Activated T-cell treated with anti-CD3 and anti-CD28 coated beads, Interleukin-2, amount 50 U/mL, for 24 hours (primary cell): ENCODE data around the gene ZCCHC2.

Experiments used
- DNase-seq: peaks from one replicate; pipeline ENCODE4 v3.0.0-alpha.2; 2020
- H3K27ac Mint-ChIP-seq: 2 replicates; pipeline ENCODE4 v1.8.0; 2020; ENCODE audit warnings: mild to moderate bottlenecking, mixed read lengths
- H3K27me3 Mint-ChIP-seq: 2 replicates; pipeline ENCODE4 v1.8.0; 2020; ENCODE audit warnings: mixed read lengths
- H3K36me3 Mint-ChIP-seq: 2 replicates; pipeline ENCODE4 v1.8.0; 2020; ENCODE audit warnings: low read depth, mixed read lengths
- H3K4me1 Mint-ChIP-seq: 2 replicates; pipeline ENCODE4 v1.8.0; 2020; ENCODE audit warnings: low read depth, mixed read lengths
- H3K4me3 Mint-ChIP-seq: 2 replicates; pipeline ENCODE4 v1.8.0; 2020; ENCODE audit warnings: mild to moderate bottlenecking, moderate library complexity, mixed read lengths
- H3K9me3 Mint-ChIP-seq: 2 replicates; pipeline ENCODE4 v1.8.0; 2020; ENCODE audit warnings: mixed read lengths

Gene ZCCHC2

DNA sequence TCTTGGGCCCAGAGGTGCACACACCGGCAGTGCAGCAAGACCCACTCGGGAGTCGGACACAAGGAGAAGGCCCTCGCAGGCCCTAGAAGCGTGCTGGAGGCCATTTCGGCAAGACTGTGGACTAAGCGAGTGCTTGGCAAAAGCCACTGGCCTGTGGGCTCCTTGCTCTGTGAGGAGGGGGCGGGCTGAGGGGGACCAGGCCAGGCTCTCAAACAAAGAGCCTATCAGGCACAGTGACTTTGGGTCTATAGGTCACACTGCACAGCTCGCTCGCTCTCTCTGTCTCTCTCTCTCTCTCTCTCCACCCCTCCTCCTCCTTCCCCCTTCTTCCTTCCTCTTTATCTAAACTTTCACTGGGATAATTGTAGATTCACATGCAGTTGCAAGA lies 23.6 kb upstream of the ZCCHC2 start:
- DNase-seq: no peak
- Mint-ChIP-seq H3K4me3 (no peak overlapping the region), H3K27me3 (no peaks in the 10 kb centered on the region), H3K36me3 (no peaks in the 10 kb centered on the region), H3K4me1 (no peaks in the 10 kb centered on the region), H3K27ac (no peak overlapping the region), H3K9me3 (no peaks in the 10 kb centered on the region)

DNA sequence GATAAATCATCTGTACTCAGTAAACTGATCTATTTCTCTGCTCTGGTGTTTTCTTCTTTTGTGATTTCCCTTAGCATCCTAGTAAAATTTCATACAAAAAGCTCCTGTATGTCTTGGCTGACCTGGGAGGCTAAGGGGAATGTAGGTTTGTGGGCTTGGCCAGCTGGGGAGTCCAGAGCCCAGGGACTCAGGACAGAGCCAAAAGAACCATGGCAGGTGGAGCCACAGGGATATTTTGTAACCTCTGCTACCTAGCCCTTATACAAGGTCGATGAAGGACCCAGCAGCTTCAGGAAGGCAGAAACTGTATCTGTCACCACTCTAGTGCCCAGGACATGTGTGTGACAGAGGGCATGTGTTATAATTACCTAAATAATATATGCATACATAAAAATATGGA lies 22.7 kb upstream of the ZCCHC2 start:
- no peaks in the 10 kb centered on the region for H3K9me3 Mint-ChIP-seq
- H3K36me3 Mint-ChIP-seq: no peaks in the 10 kb centered on the region
- H3K4me3 Mint-ChIP-seq: no peak overlapping the region
- no peak overlapping the region for H3K27ac Mint-ChIP-seq
- H3K4me1 Mint-ChIP-seq: peaks cover 5% of the 10 kb centered on the region
- H3K27me3 Mint-ChIP-seq: no peaks in the 10 kb centered on the region
- no peak for DNase-seq

DNA sequence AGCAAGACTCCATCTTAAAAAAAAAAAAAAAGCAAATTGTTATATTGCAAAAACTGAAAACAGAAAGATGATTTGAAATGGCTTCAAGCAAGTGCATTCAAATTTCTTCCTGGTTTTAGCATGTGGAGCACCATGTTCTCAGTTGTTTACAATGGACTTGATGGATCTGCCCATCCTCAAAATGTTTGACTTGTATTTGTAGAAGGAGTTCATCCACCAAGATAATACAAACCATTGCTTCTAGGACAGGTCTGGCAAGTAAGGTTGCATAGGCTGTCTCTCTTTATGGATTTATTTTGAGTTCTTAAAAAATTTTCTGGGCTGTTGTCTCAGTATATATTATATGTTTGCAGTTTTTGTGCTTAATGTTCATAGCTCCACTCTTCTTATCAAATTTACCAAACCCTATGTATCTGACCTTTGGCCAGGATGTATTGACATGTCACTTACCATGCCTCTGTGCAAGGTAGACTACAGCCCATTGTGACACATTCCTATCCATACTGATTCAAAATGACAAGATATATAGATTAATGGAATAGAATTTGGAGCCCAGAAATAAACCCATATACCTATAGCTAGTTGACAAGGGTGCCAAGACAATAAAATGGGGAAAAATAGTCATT lies 21.7 kb upstream of the ZCCHC2 start:
- no peaks in the 10 kb centered on the region for H3K9me3 Mint-ChIP-seq
- DNase-seq: no peak
- H3K4me1 Mint-ChIP-seq: peaks cover 13% of the 10 kb centered on the region
- no peak overlapping the region for H3K4me3 Mint-ChIP-seq
- H3K36me3 Mint-ChIP-seq: no peaks in the 10 kb centered on the region
- no peak overlapping the region for H3K27ac Mint-ChIP-seq
- no peaks in the 10 kb centered on the region for H3K27me3 Mint-ChIP-seq

DNA sequence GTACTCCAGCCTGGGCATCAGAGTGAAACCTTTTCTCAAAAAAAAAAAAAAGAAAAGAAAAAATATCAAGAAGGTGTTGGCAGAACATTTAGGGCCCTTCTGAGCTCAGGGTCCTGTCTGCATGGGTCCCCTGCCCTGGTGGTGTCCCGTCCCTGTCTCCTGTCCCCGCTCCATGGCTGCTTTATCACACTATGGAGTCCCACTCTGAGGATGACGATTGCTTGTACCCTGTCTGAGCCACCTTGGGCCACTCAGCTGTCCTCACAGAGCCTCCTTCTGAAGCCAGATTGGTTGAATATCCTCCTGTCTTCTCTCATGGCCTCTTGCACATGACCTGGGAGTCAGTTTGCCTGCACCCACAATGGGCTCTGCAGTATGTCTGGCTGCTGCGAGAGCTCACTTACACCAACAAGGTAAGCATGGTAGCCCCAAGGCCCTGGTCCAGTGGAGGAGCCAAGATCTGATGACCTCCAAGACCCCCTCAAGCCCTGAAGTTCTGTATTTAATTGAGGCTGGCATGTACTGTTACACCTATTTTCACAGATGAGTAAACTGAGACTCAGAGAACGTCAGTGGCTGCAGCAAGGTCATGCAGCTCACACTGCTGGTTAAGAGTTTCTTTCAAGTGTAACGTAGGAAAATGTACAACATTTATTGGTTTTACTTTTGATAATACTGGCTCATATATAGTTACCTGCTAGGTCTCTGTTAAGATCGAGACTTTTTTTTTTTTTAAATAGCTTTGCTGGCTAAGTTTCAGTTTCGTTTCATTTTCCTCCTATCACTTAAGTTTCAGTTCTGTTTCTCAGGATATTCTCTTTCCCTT lies 16.9 kb upstream of the ZCCHC2 start:
- H3K4me3 Mint-ChIP-seq: peak overlapping the region; percentile 64
- H3K27me3 Mint-ChIP-seq: no peaks in the 10 kb centered on the region
- peak; percentile 71 for DNase-seq
- peak overlapping the region; percentile 98 for H3K27ac Mint-ChIP-seq
- no peaks in the 10 kb centered on the region for H3K36me3 Mint-ChIP-seq
- H3K4me1 Mint-ChIP-seq: peaks cover 25% of the 10 kb centered on the region
- peaks cover 3% of the 10 kb centered on the region for H3K9me3 Mint-ChIP-seq

DNA sequence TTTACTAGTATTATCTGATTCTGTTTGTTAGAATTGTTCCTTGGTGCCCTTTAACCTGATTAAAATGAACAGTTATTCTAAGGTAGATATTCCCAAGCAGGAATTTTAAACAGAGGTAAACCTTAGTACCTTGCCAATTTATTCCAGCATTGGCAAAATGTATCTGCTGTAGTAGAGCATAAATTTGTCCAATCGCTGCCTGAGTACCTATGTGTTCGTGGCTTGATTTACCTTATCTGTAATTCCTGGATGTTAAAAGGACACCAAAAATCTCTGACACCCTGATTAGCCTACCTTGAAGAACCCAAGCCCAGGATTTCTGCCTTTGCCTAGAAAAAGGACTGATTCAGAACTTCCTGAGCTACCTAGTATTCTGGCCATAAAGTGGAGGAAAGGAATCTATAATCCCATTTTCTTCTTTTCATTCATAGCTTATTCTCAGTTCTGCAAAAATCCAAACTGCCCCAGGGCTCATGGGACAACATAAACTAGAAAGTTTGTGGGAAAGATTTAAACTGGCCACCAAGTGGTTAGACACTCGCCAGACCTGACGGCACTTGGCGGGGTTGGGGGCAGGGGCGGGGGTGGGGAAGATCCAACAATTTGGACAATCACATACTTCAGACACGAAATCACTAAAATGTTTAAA lies 16.2 kb upstream of the ZCCHC2 start:
- Mint-ChIP-seq H3K27ac (peak overlapping the region; percentile 98), H3K4me3 (peak overlapping the region; percentile 64), H3K36me3 (peaks cover 1% of the 10 kb centered on the region), H3K27me3 (no peaks in the 10 kb centered on the region), H3K4me1 (peaks cover 25% of the 10 kb centered on the region), H3K9me3 (peaks cover 8% of the 10 kb centered on the region)
- DNase-seq: no peak

DNA sequence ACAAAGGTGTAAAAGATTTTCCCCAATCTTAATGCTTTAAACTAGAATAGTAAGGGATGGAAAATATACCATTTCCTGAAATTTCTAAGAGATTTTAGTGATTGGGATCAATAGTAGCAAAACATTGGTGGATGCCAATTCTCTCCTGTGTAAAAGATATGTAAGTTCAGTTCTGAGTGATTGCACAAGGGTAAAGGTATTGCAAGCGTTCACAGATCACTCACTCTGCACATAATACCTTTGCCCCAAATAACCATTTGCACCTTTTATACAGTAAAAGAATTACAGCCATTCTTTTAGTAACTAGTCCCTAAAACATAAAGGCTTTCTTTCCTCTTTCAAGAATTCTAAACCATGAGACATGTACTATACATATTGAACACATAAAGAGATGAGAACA lies 13.0 kb upstream of the ZCCHC2 start:
- Mint-ChIP-seq H3K4me3 (no peak overlapping the region), H3K27ac (no peak overlapping the region), H3K36me3 (peaks cover 15% of the 10 kb centered on the region), H3K9me3 (peaks cover 27% of the 10 kb centered on the region), H3K27me3 (no peaks in the 10 kb centered on the region), H3K4me1 (peaks cover 22% of the 10 kb centered on the region)
- DNase-seq: no peak

DNA sequence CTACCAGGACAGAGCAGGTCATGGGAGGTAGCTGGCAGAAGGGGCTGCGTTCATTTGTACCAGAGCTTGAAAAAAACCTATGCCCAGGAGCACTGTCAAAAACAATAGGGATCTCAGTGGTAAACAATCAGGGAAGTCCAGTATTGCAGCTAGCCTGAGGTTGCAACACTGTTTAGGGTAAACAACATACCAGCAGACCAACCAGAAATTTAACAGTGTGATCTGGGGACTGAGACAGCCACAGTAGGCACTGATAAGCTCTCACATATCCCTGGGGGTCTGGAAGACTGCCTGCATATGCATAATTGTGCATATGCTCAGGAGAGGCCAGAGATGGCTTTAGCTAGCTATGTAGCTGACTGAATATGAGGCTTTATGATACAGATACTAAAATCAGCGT lies 12.0 kb upstream of the ZCCHC2 start:
- H3K27me3 Mint-ChIP-seq: no peaks in the 10 kb centered on the region
- H3K36me3 Mint-ChIP-seq: peaks cover 15% of the 10 kb centered on the region
- H3K27ac Mint-ChIP-seq: no peak overlapping the region
- peaks cover 14% of the 10 kb centered on the region for H3K4me1 Mint-ChIP-seq
- no peak for DNase-seq
- peaks cover 28% of the 10 kb centered on the region for H3K9me3 Mint-ChIP-seq
- no peak overlapping the region for H3K4me3 Mint-ChIP-seq

DNA sequence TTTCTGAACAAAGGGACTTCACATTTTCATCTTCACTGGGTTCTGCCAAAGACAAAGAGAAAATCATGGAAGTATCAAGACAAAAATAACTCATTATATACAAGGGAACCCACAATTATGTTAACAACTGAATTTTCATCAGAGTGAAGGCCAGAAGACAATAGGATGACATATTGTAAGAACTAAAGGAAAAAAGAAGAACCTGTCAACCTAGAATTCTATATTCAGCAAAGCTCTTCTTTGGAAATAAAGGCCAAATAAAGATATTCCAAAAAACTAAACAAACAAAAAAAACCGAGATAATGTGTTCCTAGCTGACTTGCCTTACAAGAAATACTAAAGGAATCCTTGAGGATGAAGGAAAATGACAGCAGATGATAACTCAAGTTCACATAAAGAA lies 10.3 kb upstream of the ZCCHC2 start:
- peaks cover 31% of the 10 kb centered on the region for H3K9me3 Mint-ChIP-seq

DNA sequence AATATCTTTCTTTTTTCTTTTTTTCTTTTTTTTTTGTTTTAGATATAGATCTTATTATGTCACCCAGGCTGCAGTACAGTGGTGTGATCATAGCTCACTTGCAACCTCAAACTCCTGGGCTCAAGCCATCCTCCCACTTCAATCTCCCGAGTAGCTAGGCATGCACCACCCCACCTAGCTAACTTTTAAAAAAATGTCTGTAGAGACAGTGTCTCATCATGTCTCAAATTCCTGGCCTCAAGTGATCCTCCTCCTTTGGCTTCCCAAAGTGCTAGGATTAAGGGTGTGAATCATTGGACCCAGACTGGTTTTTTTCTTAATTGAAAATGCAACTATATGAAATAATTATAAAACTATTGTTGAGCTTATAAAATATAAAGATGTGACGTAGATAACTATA lies 9.8 kb upstream of the ZCCHC2 start:
- H3K9me3 Mint-ChIP-seq: peaks cover 31% of the 10 kb centered on the region
- no peak for DNase-seq
- H3K36me3 Mint-ChIP-seq: peaks cover 15% of the 10 kb centered on the region
- no peaks in the 10 kb centered on the region for H3K4me1 Mint-ChIP-seq
- H3K27me3 Mint-ChIP-seq: no peaks in the 10 kb centered on the region
- no peak overlapping the region for H3K4me3 Mint-ChIP-seq
- no peak overlapping the region for H3K27ac Mint-ChIP-seq

More for the DNA sequence above, 10.3 kb upstream of the ZCCHC2 start:
- no peak for DNase-seq
- Mint-ChIP-seq H3K27ac (no peak overlapping the region), H3K27me3 (no peaks in the 10 kb centered on the region), H3K4me3 (no peak overlapping the region), H3K36me3 (peaks cover 15% of the 10 kb centered on the region), H3K4me1 (no peaks in the 10 kb centered on the region)

DNA sequence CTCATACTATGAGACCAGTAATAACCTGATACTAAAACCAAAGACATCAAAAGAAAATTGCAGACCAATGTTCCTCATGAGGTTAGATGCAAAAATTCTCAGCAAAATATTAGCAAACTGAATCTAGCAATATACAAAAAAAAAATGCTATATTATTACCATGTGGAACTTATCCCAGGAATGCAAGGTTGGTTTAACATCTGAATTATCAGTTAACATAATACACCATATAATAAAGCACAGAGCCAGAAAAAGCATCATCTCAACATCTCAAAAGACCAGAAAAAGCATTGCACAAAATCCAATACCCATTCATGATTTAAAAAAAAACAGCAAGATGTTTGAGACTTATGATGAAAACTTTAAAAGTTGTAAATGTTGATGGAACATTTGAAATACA lies 8.3 kb upstream of the ZCCHC2 start:
- H3K27me3 Mint-ChIP-seq: no peaks in the 10 kb centered on the region
- no peak for DNase-seq
- no peak overlapping the region for H3K4me3 Mint-ChIP-seq
- no peak overlapping the region for H3K27ac Mint-ChIP-seq
- H3K4me1 Mint-ChIP-seq: peaks cover under 1% of the 10 kb centered on the region
- H3K9me3 Mint-ChIP-seq: peaks cover 31% of the 10 kb centered on the region
- peaks cover 15% of the 10 kb centered on the region for H3K36me3 Mint-ChIP-seq

DNA sequence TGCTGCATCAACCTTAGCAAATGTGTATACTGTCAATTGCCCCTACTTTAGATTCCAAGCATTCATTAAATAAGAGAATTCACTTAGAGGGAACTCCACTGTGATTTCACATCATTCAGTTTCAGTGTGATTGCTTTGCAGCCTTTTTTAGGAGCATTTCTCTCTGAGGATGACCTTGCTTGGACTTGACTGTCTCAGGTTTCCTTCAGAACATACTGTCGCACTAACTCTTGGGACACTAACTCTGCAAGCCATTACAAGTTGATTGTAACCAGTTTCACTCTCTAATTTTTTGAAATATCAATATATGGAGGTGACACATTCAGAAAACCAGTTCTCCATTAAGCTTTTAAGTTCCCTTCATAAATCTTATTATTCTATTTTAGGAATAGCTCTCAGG lies 6.6 kb upstream of the ZCCHC2 start:
- peaks cover 26% of the 10 kb centered on the region for H3K9me3 Mint-ChIP-seq
- H3K4me1 Mint-ChIP-seq: peaks cover 14% of the 10 kb centered on the region
- DNase-seq: no peak
- H3K36me3 Mint-ChIP-seq: peaks cover 15% of the 10 kb centered on the region
- no peak overlapping the region for H3K27ac Mint-ChIP-seq
- no peak overlapping the region for H3K4me3 Mint-ChIP-seq
- no peaks in the 10 kb centered on the region for H3K27me3 Mint-ChIP-seq

DNA sequence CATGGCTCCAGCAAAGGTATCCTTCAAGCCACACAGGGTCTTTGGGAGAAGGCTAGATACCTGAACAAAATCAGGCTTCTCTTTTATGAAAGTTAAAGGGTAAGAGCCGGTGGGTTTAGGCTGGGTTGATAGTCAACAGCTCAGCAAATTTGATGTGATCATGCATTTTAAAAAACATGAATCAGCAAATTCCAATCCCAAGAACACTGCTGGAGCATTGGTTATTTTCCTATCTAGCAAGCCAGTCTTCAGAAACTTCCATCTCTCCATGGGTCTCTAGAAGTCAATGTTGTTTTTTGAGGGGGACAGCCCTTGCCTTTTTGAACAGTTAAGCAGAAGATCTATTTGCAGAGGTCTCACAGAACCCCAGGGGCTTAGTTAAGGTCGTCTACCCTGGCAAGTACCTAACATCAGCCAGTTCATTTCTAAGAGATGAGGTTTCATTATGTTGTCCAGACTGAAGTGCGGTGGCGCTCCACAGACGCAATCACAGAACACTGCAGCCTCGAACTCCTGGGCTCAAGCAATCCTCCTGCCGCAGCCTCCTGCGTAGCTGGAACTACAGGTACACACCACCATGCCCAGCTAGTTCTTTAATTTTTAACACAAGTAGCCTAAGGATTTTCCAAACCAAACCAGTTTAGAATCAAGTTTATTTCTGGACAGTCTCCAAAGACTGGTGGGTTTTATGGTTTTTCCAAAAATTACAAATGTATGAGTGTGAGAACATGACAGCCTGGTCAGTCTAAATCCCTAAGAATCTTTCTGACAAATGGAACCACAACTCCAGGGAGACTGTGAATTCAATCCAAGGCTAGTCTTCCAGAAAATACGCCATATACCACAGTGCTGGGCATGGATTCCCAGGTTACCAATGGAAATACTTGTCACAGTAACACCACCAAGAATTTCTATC lies 4.1 kb upstream of the ZCCHC2 start:
- no peak for DNase-seq
- no peaks in the 10 kb centered on the region for H3K27me3 Mint-ChIP-seq

DNA sequence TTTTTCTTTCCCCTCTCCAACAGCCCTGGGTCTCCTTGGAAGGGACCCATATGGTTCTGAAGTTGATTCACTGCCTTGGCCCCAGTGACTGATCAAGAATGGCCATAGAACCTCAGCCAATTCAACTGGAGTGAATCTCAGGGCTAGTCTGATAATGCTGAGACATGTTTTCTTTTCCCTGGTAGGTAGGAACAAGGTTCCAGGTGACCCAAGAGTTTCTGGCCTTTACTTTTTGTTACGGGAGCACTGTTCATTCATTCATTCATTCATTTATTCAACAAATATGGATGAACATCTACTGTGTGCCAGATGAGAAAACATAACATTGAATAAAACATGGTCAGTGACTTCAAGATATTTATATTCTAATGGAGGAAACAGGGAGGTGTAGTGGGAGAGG lies 3.1 kb upstream of the ZCCHC2 start:
- no peak for DNase-seq
- Mint-ChIP-seq H3K4me3 (no peak overlapping the region), H3K9me3 (peaks cover 4% of the 10 kb centered on the region), H3K36me3 (peaks cover under 1% of the 10 kb centered on the region), H3K27ac (no peak overlapping the region), H3K4me1 (peaks cover 21% of the 10 kb centered on the region), H3K27me3 (no peaks in the 10 kb centered on the region)

More for the DNA sequence above, 4.1 kb upstream of the ZCCHC2 start:
- H3K36me3 Mint-ChIP-seq: peaks cover 3% of the 10 kb centered on the region
- H3K4me3 Mint-ChIP-seq: no peak overlapping the region
- peaks cover 21% of the 10 kb centered on the region for H3K4me1 Mint-ChIP-seq
- no peak overlapping the region for H3K27ac Mint-ChIP-seq
- peaks cover 8% of the 10 kb centered on the region for H3K9me3 Mint-ChIP-seq

DNA sequence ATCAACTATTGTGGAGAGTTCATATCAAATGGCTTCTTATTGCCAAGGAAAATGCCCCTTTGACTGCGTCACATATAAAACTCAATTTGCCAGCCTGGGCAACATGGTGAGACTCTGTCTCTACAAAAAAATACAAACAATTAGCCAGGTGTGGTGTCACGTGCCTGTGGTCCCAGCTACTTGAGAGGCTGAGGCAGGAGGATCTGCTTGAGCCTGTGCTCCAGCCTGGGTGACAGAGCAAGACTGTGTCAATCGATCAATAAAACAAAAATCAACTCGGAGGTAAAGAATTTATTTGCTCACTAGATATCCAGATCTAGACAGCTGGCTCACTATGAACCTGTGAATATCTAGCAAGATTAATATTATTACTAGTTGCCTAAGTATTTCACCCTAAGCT lies 1.7 kb upstream of the ZCCHC2 start:
- H3K27ac Mint-ChIP-seq: no peak overlapping the region
- no peaks in the 10 kb centered on the region for H3K9me3 Mint-ChIP-seq
- peaks cover 21% of the 10 kb centered on the region for H3K4me1 Mint-ChIP-seq
- peak overlapping the region; percentile 84 for H3K4me3 Mint-ChIP-seq
- peaks cover 15% of the 10 kb centered on the region for H3K36me3 Mint-ChIP-seq
- no peaks in the 10 kb centered on the region for H3K27me3 Mint-ChIP-seq
- DNase-seq: no peak
